A673 (cell line): Measurements from ENCODE around the gene ALDH1L2. TPM values are rescaled to one million over a fixed set of nuclear protein-coding genes. Genes with fewer than 3 reads are reported as not detected.

Experiments
- BruUV-seq: library from RNA; stranded (reverse); fragments of 400-500 nt; replicated peaks from 2 replicates; lab custom pipeline; 2021; lab: Mats Ljungman, UMichigan
- CTCF ChIA-PET: fragments of 300-600 bp; sonication (Branson Sonifier 250); formaldehyde crosslinking; loops from one replicate; lab custom pipeline; 2022; ENCODE audit warnings: antibody characterized with exemption; lab: Charles Lee
- POLR2A ChIA-PET: fragments of 300-600 bp; sonication (Branson Sonifier 250); formaldehyde crosslinking; loops from one replicate; lab custom pipeline; 2022; ENCODE audit warnings: antibody characterized with exemption; ENCODE audit not compliant: low non-redundant PET; lab: Charles Lee
- DNase-seq: peaks from one replicate; pipeline ENCODE4 v3.0.0-alpha.2; 2015; ENCODE audit warnings: low spot score
- H3K27ac ChIP-seq: fragments of 200-600 bp; sonication (generic); 2 replicates; pipeline ENCODE4 v1.5.1; 2016; ENCODE audit warnings: mixed run types, low read depth, mild to moderate bottlenecking, mixed read lengths, antibody characterized with exemption, low read length; ENCODE audit not compliant: poor library complexity, severe bottlenecking
- H3K27me3 ChIP-seq: fragments of 200-600 bp; sonication (generic); replicated peaks from 2 replicates; pipeline ENCODE4 v1.6.1; 2017; ENCODE audit warnings: mixed run types, low read depth, mild to moderate bottlenecking, mixed read lengths, antibody characterized with exemption, low read length; ENCODE audit not compliant: insufficient read depth, poor library complexity
- H3K36me3 ChIP-seq: fragments of 200-600 bp; sonication (generic); 2 replicates; pipeline ENCODE4 v1.6.1; 2016; ENCODE audit warnings: mixed run types, mild to moderate bottlenecking, mixed read lengths, antibody characterized with exemption, low read length; ENCODE audit not compliant: insufficient read depth, poor library complexity, severe bottlenecking
- H3K4me1 ChIP-seq: fragments of 200-600 bp; sonication (generic); 2 replicates; pipeline ENCODE4 v1.6.1; 2017; ENCODE audit warnings: mixed run types, mild to moderate bottlenecking, mixed read lengths, antibody characterized with exemption, low read length; ENCODE audit not compliant: insufficient read depth, poor library complexity, severe bottlenecking
- H3K4me3 ChIP-seq: fragments of 200-600 bp; sonication (generic); 2 replicates; pipeline ENCODE4 v1.5.1; 2016; ENCODE audit warnings: low read depth, mixed run types, mild to moderate bottlenecking, mixed read lengths, low read length; ENCODE audit not compliant: poor library complexity, severe bottlenecking
- H3K9me3 ChIP-seq: fragments of 200-600 bp; sonication (generic); 2 replicates; pipeline ENCODE4 v1.6.1; 2016; ENCODE audit warnings: mixed run types, low read depth, mild to moderate bottlenecking, mixed read lengths, antibody characterized with exemption, low read length; ENCODE audit not compliant: poor library complexity, severe bottlenecking
- EZH2 ChIP-seq: fragments of 200-600 bp; sonication (generic); IDR thresholded peaks from 2 replicates; pipeline ENCODE4 v1.6.1; 2017; ENCODE audit warnings: borderline replicate concordance, low read depth, mild to moderate bottlenecking, mixed read lengths, antibody characterized with exemption, low read length; ENCODE audit not compliant: poor library complexity, severe bottlenecking
- intact Hi-C: fragments of 100-400 bp; cut with micrococcal nuclease; formaldehyde crosslinking; loops from one replicate; pipeline ENCODE4 v1.10.0; 2022; ENCODE audit not compliant: unreplicated experiment
- total RNA-seq: library from RNA; stranded (reverse); gene quantifications from 2 replicates; pipeline ENCODE4 v1.2.3, GENCODE V29; 2021
- TF ChIP-seq, protein P1 (sequence below): fragments of 300-800, 200-600 bp; sonication (generic); conservative IDR thresholded peaks from 2 replicates; pipeline ENCODE4 v1.5.1; 2017; ENCODE audit warnings: low read depth, mild to moderate bottlenecking, antibody characterized with exemption, low read length, moderate library complexity, mixed read lengths

ALDH1L2 gene
- total RNA-seq, 1 experiment from 2014 or later = 3.4 TPM

GRCh38 chr12:105076098-105076497 is 8.2 kb downstream of the ALDH1L2 start:
- H3K4me1 ChIP-seq = no peaks in the 10 kb centered on the region
- TF ChIP-seq EZH2 = no peak
- TF ChIP-seq, protein P1, sequence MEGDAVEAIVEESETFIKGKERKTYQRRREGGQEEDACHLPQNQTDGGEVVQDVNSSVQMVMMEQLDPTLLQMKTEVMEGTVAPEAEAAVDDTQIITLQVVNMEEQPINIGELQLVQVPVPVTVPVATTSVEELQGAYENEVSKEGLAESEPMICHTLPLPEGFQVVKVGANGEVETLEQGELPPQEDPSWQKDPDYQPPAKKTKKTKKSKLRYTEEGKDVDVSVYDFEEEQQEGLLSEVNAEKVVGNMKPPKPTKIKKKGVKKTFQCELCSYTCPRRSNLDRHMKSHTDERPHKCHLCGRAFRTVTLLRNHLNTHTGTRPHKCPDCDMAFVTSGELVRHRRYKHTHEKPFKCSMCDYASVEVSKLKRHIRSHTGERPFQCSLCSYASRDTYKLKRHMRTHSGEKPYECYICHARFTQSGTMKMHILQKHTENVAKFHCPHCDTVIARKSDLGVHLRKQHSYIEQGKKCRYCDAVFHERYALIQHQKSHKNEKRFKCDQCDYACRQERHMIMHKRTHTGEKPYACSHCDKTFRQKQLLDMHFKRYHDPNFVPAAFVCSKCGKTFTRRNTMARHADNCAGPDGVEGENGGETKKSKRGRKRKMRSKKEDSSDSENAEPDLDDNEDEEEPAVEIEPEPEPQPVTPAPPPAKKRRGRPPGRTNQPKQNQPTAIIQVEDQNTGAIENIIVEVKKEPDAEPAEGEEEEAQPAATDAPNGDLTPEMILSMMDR = no peak
- CTCF ChIA-PET = no interaction called here
- H3K9me3 ChIP-seq = no peaks in the 10 kb centered on the region
- no peak overlapping the region for H3K27ac ChIP-seq
- no TSS peak for BruUV-seq
- POLR2A ChIA-PET = no interaction called here
- no peak overlapping the region for H3K4me3 ChIP-seq
- no peak for DNase-seq
- no peaks in the 10 kb centered on the region for H3K36me3 ChIP-seq
- H3K27me3 ChIP-seq = no peaks in the 10 kb centered on the region
- intact Hi-C loops = no loop called here

DNA sequence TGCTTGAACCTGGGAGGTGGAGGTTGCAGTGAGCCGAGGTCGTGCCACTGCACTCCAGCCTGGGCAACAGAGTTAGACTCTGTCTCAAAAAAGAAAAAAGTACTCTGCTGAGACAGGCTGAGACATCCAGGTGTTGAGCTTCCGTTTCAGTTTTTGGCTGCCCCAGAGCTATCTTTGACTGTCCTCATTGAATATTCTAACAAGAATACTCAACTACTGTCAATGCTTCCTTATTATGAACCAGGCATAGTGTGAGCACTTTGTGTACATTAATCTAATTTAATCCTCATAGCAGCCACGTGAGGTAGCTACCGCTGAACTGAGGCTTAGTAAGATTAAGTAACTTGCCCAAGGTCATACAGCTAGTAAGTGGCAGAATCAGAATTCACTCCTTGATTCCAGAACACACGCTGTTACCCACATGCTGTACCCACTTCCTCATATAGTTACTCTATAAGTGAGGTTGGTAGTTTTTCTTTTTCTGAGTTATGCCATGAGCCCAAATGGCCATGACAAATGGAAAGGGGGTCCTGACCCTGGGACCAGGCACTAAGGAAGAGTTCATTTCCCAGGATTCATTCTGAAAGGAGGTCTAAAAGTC is 11.3 kb downstream of the ALDH1L2 start:
- no peaks in the 10 kb centered on the region for H3K9me3 ChIP-seq
- H3K4me1 ChIP-seq = no peaks in the 10 kb centered on the region
- TF ChIP-seq, protein P1 = no peak
- TF ChIP-seq EZH2 = no peak
- intact Hi-C loops = no loop called here
- ChIA-PET POLR2A (no interaction called here), CTCF (no interaction called here)
- no peak overlapping the region for H3K4me3 ChIP-seq
- H3K27ac ChIP-seq = no peak overlapping the region
- DNase-seq = no peak
- H3K36me3 ChIP-seq = no peaks in the 10 kb centered on the region
- H3K27me3 ChIP-seq = no peaks in the 10 kb centered on the region
- no TSS peak for BruUV-seq

- Histone ChIP-seq H3K4me1 (no peaks in the 10 kb centered on the region), H3K9me3 (no peaks in the 10 kb centered on the region), H3K27me3 (no peaks in the 10 kb centered on the region), H3K4me3 (no peak overlapping the region), H3K27ac (no peak overlapping the region), H3K36me3 (no peaks in the 10 kb centered on the region)
- no peak for DNase-seq
- intact Hi-C loops = no loop called here
- ChIA-PET CTCF (no interaction called here), POLR2A (no interaction called here)
- no TSS peak for BruUV-seq
- TF ChIP-seq, protein P1 = no peak
- no peak for TF ChIP-seq EZH2
These were observed 12.3 kb downstream of the ALDH1L2 start for GRCh38 chr12:105071981-105072380.
